ENCODE results near the gene SYT2.
"Not testable (repeated sequence)": the region's sequence is repeated elsewhere in the genome, so short reads cannot be mapped to it uniquely, and the experiment has no call there.

Gene SYT2

GRCh38 chr1:202588503-202589189, 121.6 kb downstream of the SYT2 start:
- no peak for DNase-seq

- no peak for DNase-seq
These were observed 122.3 kb downstream of the SYT2 start for GRCh38 chr1:202587859-202588485.

GRCh38 chr1:202586871-202587270, 123.4 kb downstream of the SYT2 start:
- no peak for DNase-seq

- DNase-seq: no peak
These were observed 124.0 kb downstream of the SYT2 start for GRCh38 chr1:202586018-202586821.

GRCh38 chr1:202585590-202585933, 124.7 kb downstream of the SYT2 start:
- no peak for DNase-seq

GRCh38 chr1:202584707-202585589, 125.3 kb downstream of the SYT2 start:
- no peak for DNase-seq

- DNase-seq: not testable (repeated sequence)
These were observed 127.9 kb downstream of the SYT2 start for GRCh38 chr1:202582350-202582749.

GRCh38 chr1:202580619-202581018, 129.6 kb downstream of the SYT2 start:
- no peak for DNase-seq

- DNase-seq: peak; percentile 33
These were observed 130.4 kb downstream of the SYT2 start for GRCh38 chr1:202579806-202580205.

GRCh38 chr1:202578565-202578964, 131.7 kb downstream of the SYT2 start:
- peak; percentile 94 for DNase-seq

GRCh38 chr1:202578001-202578504, 132.2 kb downstream of the SYT2 start:
- peak; percentile 85 for DNase-seq

GRCh38 chr1:202577381-202577780, 132.9 kb downstream of the SYT2 start:
- DNase-seq: peak; percentile 16

GRCh38 chr1:202576816-202577215, 133.4 kb downstream of the SYT2 start:
- no peak for DNase-seq

- peak; percentile 75 for DNase-seq
These were observed 134.2 kb downstream of the SYT2 start for GRCh38 chr1:202575918-202576653.

- no peak for DNase-seq
These were observed 137.4 kb downstream of the SYT2 start for GRCh38 chr1:202572867-202573266.

GRCh38 chr1:202571719-202572339, 138.4 kb downstream of the SYT2 start:
- DNase-seq: peak; percentile 70

GRCh38 chr1:202569393-202570322, 140.6 kb downstream of the SYT2 start:
- DNase-seq: no peak

GRCh38 chr1:202568826-202569225, 141.4 kb downstream of the SYT2 start:
- DNase-seq: no peak

- DNase-seq: no peak
These were observed 141.8 kb downstream of the SYT2 start for GRCh38 chr1:202568410-202568809.

- DNase-seq: no peak
These were observed 142.5 kb downstream of the SYT2 start for GRCh38 chr1:202567738-202568137.

Data from NCI-H82 (cell line).